ENCODE data around the gene TLK2.
"Not testable (repeated sequence)": the region's sequence is repeated elsewhere in the genome, so short reads cannot be mapped to it uniquely, and the experiment has no call there.

DNA sequence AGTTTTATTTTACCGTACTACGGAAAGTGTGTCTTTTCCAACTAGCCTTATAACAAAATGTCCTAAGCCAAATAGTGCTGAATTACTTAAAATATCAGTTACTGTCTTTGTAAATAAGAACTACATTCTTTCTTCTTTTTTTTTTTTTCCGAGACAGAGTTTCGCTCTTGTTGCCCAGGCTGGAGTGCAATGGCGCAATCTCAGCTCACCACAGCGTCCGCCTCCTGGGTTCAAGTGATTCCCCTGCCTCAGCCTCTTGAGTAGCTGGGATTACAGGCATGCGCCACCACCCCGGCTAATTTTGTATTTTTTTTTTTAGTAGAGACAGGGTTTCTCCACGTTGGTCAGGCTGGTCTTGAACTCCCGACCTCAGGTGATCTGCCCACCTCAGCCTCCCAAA lies 113.2 kb downstream of the TLK2 start:
- not testable (repeated sequence) for TF ChIP-seq MXI1 (conservative IDR thresholded peaks at IDR 0.05; ENCODE audit: poor library complexity, severe bottlenecking); POLR2AphosphoS5 (IDR thresholded peaks at IDR 0.05); EZH2 (IDR thresholded peaks at IDR 0.05; ENCODE audit: borderline replicate concordance, insufficient read depth, low read length, poor library complexity, severe bottlenecking); TAF1 (IDR thresholded peaks at IDR 0.05; ENCODE audit: low read depth)
- TF ChIP-seq, protein P1, sequence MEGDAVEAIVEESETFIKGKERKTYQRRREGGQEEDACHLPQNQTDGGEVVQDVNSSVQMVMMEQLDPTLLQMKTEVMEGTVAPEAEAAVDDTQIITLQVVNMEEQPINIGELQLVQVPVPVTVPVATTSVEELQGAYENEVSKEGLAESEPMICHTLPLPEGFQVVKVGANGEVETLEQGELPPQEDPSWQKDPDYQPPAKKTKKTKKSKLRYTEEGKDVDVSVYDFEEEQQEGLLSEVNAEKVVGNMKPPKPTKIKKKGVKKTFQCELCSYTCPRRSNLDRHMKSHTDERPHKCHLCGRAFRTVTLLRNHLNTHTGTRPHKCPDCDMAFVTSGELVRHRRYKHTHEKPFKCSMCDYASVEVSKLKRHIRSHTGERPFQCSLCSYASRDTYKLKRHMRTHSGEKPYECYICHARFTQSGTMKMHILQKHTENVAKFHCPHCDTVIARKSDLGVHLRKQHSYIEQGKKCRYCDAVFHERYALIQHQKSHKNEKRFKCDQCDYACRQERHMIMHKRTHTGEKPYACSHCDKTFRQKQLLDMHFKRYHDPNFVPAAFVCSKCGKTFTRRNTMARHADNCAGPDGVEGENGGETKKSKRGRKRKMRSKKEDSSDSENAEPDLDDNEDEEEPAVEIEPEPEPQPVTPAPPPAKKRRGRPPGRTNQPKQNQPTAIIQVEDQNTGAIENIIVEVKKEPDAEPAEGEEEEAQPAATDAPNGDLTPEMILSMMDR (IDR thresholded peaks at IDR 0.05; ENCODE audit: poor library complexity, severe bottlenecking), result not testable (repeated sequence)

Data from neural cell (in vitro differentiated cells).